RWPE1 (cell line): Measurements from ENCODE around the gene TRAF6.
"Not testable (repeated sequence)": the region's sequence is repeated elsewhere in the genome, so short reads cannot be mapped to it uniquely, and the experiment has no call there.

Source experiments
- CTCF ChIA-PET: fragments of 350-600 bp; sonication (Branson Sonifier 250); formaldehyde crosslinking; extraction: SDS; loops from one replicate; lab custom pipeline; 2021; lab: Yijun Ruan, JAX
- POLR2A ChIA-PET: fragments of 400-600 bp; formaldehyde crosslinking; extraction: SDS; loops from one replicate; lab custom pipeline; 2020; ENCODE audit warnings: antibody characterized with exemption; ENCODE audit not compliant: low non-redundant PET; lab: Yijun Ruan, JAX
- DNase-seq: peaks from one replicate; pipeline ENCODE4 v3.0.0; 2012; ENCODE audit warnings: low spot score
- H3K27ac ChIP-seq: fragments of 450-650 bp; 2 replicates; pipeline ENCODE4 v1.5.1; 2017
- TF ChIP-seq, protein P1 (sequence below): fragments of 450-650 bp; conservative IDR thresholded peaks from 2 replicates; pipeline ENCODE4 v1.5.1; 2017; ENCODE audit warnings: low read depth, mild to moderate bottlenecking

The TRAF6 gene

DNA sequence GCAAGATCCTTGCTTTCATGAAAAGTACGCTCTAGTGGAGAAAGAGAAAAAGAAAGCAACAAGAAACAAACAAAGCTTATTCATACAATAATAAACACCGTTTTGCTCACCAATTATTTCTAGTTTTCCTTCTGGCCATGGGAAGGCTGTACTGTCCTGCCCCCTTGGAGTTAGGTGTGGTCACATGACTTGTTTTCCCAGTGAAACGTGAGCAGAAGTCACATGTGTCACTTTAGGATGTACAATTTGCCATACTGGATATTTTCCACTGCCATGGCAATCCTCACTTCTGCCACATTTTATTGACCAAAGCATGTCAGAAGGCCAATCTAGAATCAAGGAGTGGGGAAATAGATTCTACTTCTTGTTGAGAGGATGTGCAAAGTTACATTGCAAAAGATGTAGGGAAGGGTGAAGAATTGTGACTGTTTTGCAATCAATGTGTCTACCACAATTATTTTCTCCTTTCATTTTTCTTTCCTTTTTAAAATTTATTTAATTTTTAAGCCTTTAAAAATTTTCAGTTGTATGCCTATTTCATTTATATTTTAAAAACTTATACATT lies 24.3 kb upstream of the TRAF6 start:
- CTCF ChIA-PET: no interaction called here
- TF ChIP-seq, protein P1, sequence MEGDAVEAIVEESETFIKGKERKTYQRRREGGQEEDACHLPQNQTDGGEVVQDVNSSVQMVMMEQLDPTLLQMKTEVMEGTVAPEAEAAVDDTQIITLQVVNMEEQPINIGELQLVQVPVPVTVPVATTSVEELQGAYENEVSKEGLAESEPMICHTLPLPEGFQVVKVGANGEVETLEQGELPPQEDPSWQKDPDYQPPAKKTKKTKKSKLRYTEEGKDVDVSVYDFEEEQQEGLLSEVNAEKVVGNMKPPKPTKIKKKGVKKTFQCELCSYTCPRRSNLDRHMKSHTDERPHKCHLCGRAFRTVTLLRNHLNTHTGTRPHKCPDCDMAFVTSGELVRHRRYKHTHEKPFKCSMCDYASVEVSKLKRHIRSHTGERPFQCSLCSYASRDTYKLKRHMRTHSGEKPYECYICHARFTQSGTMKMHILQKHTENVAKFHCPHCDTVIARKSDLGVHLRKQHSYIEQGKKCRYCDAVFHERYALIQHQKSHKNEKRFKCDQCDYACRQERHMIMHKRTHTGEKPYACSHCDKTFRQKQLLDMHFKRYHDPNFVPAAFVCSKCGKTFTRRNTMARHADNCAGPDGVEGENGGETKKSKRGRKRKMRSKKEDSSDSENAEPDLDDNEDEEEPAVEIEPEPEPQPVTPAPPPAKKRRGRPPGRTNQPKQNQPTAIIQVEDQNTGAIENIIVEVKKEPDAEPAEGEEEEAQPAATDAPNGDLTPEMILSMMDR: no peak
- H3K27ac ChIP-seq: no peak overlapping the region
- POLR2A ChIA-PET: no interaction called here
- no peak for DNase-seq

DNA sequence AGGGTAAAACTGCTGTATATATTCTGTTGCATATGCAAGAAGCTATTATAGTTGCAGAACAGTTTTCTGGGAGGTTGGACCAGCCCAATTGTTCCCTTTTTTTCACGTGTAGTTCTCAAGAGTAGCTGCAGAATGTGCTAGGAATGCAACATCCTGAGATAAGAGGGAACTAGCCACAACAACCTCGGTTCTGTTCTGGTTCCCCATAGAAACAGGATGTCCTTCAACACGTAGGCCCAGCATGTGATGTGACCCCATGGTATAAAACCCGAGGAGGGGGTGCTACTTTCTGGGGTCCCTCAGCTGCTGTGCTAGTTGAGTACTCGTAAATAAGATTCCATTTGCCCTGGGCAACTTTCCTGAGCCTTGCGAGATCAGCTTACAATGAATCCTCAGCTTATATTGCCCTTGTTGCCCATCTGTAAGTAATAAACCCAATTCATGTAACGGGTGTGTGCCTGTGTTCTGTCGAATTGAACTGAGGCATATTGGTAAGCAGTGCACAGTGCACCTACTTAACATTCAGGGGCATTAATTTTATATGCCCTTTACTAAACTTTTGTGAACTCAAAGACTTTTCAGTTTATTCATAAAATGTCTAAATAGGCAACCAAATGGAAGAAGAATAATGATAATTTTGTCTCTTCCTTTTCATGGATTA lies 23.0 kb upstream of the TRAF6 start:
- ChIA-PET POLR2A (no interaction called here), CTCF (interaction anchor here (0.6 kb wide), 2 partner anchors 28 to 54 kb away, joined by 3 read pairs; no protein-coding TSS in a partner anchor)
- TF ChIP-seq, protein P1: no peak
- H3K27ac ChIP-seq: no peak overlapping the region
- DNase-seq: no peak

DNA sequence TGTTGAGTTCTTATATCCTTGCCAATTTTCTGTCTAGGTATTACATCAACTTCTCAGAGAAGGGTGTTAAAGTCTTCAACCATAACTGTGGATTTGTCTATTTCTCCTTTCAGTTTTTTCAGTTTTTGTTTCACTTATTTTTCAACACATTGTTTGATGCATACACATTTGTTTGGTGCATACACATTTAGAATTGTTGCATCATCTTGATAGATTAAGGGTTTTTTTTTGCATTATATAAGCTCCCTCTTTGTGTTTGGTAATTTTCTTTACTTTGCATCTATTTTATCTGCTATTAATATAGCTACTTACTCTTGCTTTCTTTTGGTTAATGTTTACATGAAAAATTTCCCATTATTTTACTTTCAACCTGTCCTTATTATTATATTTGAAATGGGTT lies 20.8 kb upstream of the TRAF6 start:
- TF ChIP-seq, protein P1: no peak
- no peak for DNase-seq
- CTCF ChIA-PET: no interaction called here
- POLR2A ChIA-PET: interaction anchor here (0.6 kb wide), 1 partner anchor 21 kb away, joined by 3 read pairs; the partner anchor contains the start of gene TRAF6
- no peak overlapping the region for H3K27ac ChIP-seq

DNA sequence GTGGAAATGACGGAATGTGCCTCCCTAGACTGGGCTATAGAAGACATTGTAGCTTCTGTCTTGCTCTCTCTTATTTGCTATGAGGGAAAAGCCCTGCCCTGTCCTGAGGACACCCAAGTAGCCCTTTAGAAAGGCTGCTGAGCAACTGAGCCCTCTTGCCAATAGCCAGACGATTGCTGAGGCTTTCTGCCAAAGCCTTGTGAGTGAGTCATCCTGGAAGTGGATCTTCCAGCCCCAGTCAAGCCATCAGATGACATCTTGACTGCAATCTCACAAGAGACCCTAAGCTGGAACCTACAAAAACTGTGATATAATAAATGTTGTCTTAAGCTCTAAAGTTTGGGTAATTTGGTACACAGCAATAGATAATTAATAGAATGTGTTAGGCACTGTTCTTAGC lies 3.9 kb upstream of the TRAF6 start:
- POLR2A ChIA-PET: no interaction called here
- H3K27ac ChIP-seq: no peak overlapping the region
- TF ChIP-seq, protein P1: no peak
- CTCF ChIA-PET: interaction anchor here (0.6 kb wide), 1 partner anchor 1168 kb away, joined by 4 read pairs; no protein-coding TSS in a partner anchor
- no peak for DNase-seq

DNA sequence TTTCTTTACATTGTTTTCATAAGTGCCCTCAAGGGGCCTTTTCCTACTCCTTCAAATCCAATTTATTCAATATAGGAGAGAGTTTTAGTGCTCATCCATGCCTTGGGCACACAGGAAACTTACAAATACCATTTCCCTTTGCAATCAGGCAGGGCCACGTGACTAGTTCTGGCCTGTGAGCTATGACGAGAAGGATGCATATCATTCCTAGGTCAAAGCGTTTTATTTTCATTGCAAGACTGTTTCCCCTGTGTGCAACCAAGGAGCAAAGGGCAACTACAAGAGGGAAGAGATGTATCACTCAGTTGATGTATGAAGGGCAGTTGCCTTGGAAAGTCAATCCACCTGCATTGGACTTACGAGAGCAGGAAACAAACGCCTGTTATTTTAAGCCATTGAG lies 1.9 kb upstream of the TRAF6 start:
- TF ChIP-seq, protein P1: no peak
- ChIA-PET POLR2A (no interaction called here), CTCF (no interaction called here)
- no peak for DNase-seq
- no peak overlapping the region for H3K27ac ChIP-seq

DNA sequence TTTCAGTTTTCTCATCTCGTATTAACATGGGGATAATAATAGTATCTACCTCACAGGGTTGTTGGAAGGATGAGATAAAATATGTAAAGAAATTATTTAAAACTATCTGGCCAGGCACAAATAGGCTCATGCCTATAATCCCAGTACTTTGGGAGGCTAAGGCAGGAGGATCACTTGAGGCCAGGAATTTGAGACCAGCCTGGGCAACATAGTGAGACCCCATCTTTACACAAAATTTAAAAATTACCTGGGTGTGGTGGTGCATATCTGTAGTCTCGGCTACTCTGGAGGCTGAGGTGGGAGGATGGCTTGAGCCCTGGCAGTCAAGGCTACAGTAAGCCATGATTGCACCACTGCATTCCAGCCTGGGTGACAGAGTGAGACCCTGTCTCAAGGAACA lies 990 bp upstream of the TRAF6 start:
- CTCF ChIA-PET: interaction anchor here (0.6 to 1.3 kb wide), 3 partner anchors 9 to 21 kb away, joined by 3 to 7 read pairs (median 4); no protein-coding TSS in a partner anchor
- not testable (repeated sequence) for DNase-seq

DNA sequence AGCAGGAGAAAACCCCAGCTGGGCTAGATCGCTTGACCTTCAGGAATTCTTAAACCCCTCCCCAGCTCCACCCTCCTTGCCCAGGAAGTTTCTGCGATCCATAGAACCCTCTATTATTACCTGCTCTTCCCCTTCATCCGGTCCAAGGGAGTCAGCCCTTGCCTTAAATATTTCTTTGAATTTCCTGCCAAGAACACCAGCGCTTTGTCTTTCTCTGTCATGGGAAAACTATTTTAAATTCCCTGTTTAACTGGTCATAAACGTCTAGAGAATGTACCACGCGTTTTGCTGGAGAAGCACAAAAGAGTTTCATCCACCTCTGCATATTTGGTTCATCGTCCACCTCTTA lies 496 bp upstream of the TRAF6 start:
- H3K27ac ChIP-seq: peak overlapping the region; percentile 79
- ChIA-PET CTCF (interaction anchor here (0.6 to 1.8 kb wide), 4 partner anchors 10 to 51 kb away, joined by 3 to 7 read pairs (median 4); no protein-coding TSS in a partner anchor), POLR2A (no interaction called here)
- DNase-seq: peak; percentile 27
- TF ChIP-seq, protein P1: no peak

More for the DNA sequence above, 990 bp upstream of the TRAF6 start:
- H3K27ac ChIP-seq, POLR2A ChIA-PET: not testable (repeated sequence)
